ENCODE measurements around the gene NKAIN2.
"Not testable (repeated sequence)": the region's sequence is repeated elsewhere in the genome, so short reads cannot be mapped to it uniquely, and the experiment has no call there.

Gene NKAIN2

GRCh38 chr6:124557873-124558272, 754.2 kb downstream of the NKAIN2 start:
- H3K27me3 ChIP-seq (replicated peaks) = no peaks in the 10 kb centered on the region
- H3K27ac ChIP-seq = no peak overlapping the region
- in situ Hi-C loops (cut with HindIII; ENCODE audit: low pct_ligation_motif_present, low sequenced_read_pairs) = no loop called here
- no peaks in the 10 kb centered on the region for H3K36me3 ChIP-seq (replicated peaks)
- TF ChIP-seq CTCF (IDR thresholded peaks at IDR 0.05; ENCODE audit: low read depth, low read length, missing control alignments) = no peak
- DNase-seq = no peak
- no peak overlapping the region for H3K4me3 ChIP-seq (ENCODE audit: low read depth, low read length)

- H3K27ac ChIP-seq; DNase-seq; H3K36me3 ChIP-seq (replicated peaks); H3K27me3 ChIP-seq (replicated peaks); in situ Hi-C loops (cut with HindIII; ENCODE audit: low pct_ligation_motif_present, low sequenced_read_pairs); H3K4me3 ChIP-seq (ENCODE audit: low read depth, low read length): not testable (repeated sequence)
These were observed 756.4 kb downstream of the NKAIN2 start for GRCh38 chr6:124560078-124560477.

- in situ Hi-C loops (cut with HindIII; ENCODE audit: low pct_ligation_motif_present, low sequenced_read_pairs) = no loop called here
- no peak for TF ChIP-seq CTCF (IDR thresholded peaks at IDR 0.05; ENCODE audit: low read depth, low read length, missing control alignments)
- Histone ChIP-seq H3K36me3 (replicated peaks) (no peaks in the 10 kb centered on the region), H3K4me3 (ENCODE audit: low read depth, low read length) (no peak overlapping the region), H3K27ac (no peak overlapping the region), H3K27me3 (replicated peaks) (no peaks in the 10 kb centered on the region)
- no peak for DNase-seq
These were observed 757.4 kb downstream of the NKAIN2 start for GRCh38 chr6:124560873-124561567.

GRCh38 chr6:124561635-124562130, 758.0 kb downstream of the NKAIN2 start:
- in situ Hi-C loops (cut with HindIII; ENCODE audit: low pct_ligation_motif_present, low sequenced_read_pairs) = no loop called here
- TF ChIP-seq CTCF (IDR thresholded peaks at IDR 0.05; ENCODE audit: low read depth, low read length, missing control alignments) = no peak

GRCh38 chr6:124564125-124564524, 760.5 kb downstream of the NKAIN2 start:
- H3K36me3 ChIP-seq (replicated peaks); in situ Hi-C loops (cut with HindIII; ENCODE audit: low pct_ligation_motif_present, low sequenced_read_pairs); H3K27ac ChIP-seq; H3K4me3 ChIP-seq (ENCODE audit: low read depth, low read length); H3K27me3 ChIP-seq (replicated peaks); DNase-seq: not testable (repeated sequence)

More at GRCh38 chr6:124561635-124562130, 758.0 kb downstream of the NKAIN2 start:
- no peak for DNase-seq
- Histone ChIP-seq H3K27ac (no peak overlapping the region), H3K4me3 (ENCODE audit: low read depth, low read length) (no peak overlapping the region), H3K27me3 (replicated peaks) (no peaks in the 10 kb centered on the region), H3K36me3 (replicated peaks) (no peaks in the 10 kb centered on the region)

- in situ Hi-C loops (cut with HindIII; ENCODE audit: low pct_ligation_motif_present, low sequenced_read_pairs) = no loop called here
- H3K27me3 ChIP-seq (replicated peaks) = no peaks in the 10 kb centered on the region
- H3K36me3 ChIP-seq (replicated peaks) = no peaks in the 10 kb centered on the region
- H3K27ac ChIP-seq = no peak overlapping the region
- no peak for TF ChIP-seq CTCF (IDR thresholded peaks at IDR 0.05; ENCODE audit: low read depth, low read length, missing control alignments)
- DNase-seq = no peak
- H3K4me3 ChIP-seq (ENCODE audit: low read depth, low read length) = no peak overlapping the region
These were observed 763.7 kb downstream of the NKAIN2 start for GRCh38 chr6:124567401-124567800.

- in situ Hi-C loops (cut with HindIII; ENCODE audit: low pct_ligation_motif_present, low sequenced_read_pairs) = no loop called here
- no peak for DNase-seq
- TF ChIP-seq CTCF (IDR thresholded peaks at IDR 0.05; ENCODE audit: low read depth, low read length, missing control alignments) = no peak
- H3K4me3 ChIP-seq (ENCODE audit: low read depth, low read length) = no peak overlapping the region
- no peak overlapping the region for H3K27ac ChIP-seq
- H3K36me3 ChIP-seq (replicated peaks) = no peaks in the 10 kb centered on the region
- no peaks in the 10 kb centered on the region for H3K27me3 ChIP-seq (replicated peaks)
These were observed 770.3 kb downstream of the NKAIN2 start for GRCh38 chr6:124573953-124574352.

All from brain microvascular endothelial cell (primary cell).